ENCODE measurements around the gene FIG4. TPM values are rescaled to one million over a fixed set of nuclear protein-coding genes. Genes with fewer than 3 reads are reported as not detected.

The FIG4 gene
- total RNA-seq, 1 experiment from 2014 or later = 10.9 TPM

GRCh38 chr6:109870089-109870410 lies 179.0 kb downstream of the FIG4 start:
- CTCF ChIA-PET = no interaction called here
- BruUV-seq (replicated peaks) = no TSS peak
- POLR2A ChIA-PET (ENCODE audit: low non-redundant PET) = no interaction called here

DNA sequence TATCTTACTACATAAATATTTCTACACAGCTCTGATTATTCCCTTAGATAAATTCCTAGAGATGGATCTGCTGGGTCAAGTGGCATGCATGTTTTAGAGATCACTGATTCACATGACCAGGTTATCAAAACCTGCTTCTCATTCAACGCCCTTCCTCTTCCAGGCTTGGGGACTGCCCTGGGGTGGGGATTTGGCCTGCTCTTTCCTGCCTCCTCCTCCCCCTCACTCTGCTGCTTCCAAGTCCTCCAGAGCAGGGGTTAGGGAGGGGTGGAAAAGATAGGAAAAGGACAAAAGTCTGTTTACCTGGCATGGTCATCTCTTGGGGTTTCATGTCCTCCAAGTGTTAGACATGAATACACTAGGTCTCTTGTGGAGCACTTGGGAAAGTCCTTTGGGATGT lies 181.5 kb downstream of the FIG4 start:
- H3K27ac ChIP-seq (ENCODE audit: low read depth, low read length, poor library complexity, severe bottlenecking) = no peak overlapping the region
- no peak overlapping the region for H3K4me3 ChIP-seq (ENCODE audit: low read depth, low read length, poor library complexity, severe bottlenecking)
- intact Hi-C loops (cut with micrococcal nuclease; ENCODE audit: unreplicated experiment) = no loop called here
- no peaks in the 10 kb centered on the region for H3K27me3 ChIP-seq (replicated peaks; ENCODE audit: insufficient read depth, low read depth, low read length, poor library complexity)
- no peak for DNase-seq (ENCODE audit: low spot score)
- ChIA-PET POLR2A (ENCODE audit: low non-redundant PET) (no interaction called here), CTCF (no interaction called here)
- H3K36me3 ChIP-seq (ENCODE audit: insufficient read depth, low read length, poor library complexity, severe bottlenecking) = no peaks in the 10 kb centered on the region
- BruUV-seq (replicated peaks) = no TSS peak
- H3K4me1 ChIP-seq (ENCODE audit: insufficient read depth, low read length, poor library complexity, severe bottlenecking) = no peaks in the 10 kb centered on the region
- TF ChIP-seq, protein P1, sequence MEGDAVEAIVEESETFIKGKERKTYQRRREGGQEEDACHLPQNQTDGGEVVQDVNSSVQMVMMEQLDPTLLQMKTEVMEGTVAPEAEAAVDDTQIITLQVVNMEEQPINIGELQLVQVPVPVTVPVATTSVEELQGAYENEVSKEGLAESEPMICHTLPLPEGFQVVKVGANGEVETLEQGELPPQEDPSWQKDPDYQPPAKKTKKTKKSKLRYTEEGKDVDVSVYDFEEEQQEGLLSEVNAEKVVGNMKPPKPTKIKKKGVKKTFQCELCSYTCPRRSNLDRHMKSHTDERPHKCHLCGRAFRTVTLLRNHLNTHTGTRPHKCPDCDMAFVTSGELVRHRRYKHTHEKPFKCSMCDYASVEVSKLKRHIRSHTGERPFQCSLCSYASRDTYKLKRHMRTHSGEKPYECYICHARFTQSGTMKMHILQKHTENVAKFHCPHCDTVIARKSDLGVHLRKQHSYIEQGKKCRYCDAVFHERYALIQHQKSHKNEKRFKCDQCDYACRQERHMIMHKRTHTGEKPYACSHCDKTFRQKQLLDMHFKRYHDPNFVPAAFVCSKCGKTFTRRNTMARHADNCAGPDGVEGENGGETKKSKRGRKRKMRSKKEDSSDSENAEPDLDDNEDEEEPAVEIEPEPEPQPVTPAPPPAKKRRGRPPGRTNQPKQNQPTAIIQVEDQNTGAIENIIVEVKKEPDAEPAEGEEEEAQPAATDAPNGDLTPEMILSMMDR (conservative IDR thresholded peaks at IDR 0.05; ENCODE audit: low read depth, low read length) = no peak
- no peak for TF ChIP-seq EZH2 (IDR thresholded peaks at IDR 0.05; ENCODE audit: borderline replicate concordance, low read depth, low read length, poor library complexity, severe bottlenecking)
- no peaks in the 10 kb centered on the region for H3K9me3 ChIP-seq (ENCODE audit: low read depth, low read length, poor library complexity, severe bottlenecking)

More at GRCh38 chr6:109870089-109870410, 179.0 kb downstream of the FIG4 start:
- no peaks in the 10 kb centered on the region for H3K9me3 ChIP-seq (ENCODE audit: low read depth, low read length, poor library complexity, severe bottlenecking)
- H3K4me3 ChIP-seq (ENCODE audit: low read depth, low read length, poor library complexity, severe bottlenecking) = no peak overlapping the region
- no peak for TF ChIP-seq EZH2 (IDR thresholded peaks at IDR 0.05; ENCODE audit: borderline replicate concordance, low read depth, low read length, poor library complexity, severe bottlenecking)
- TF ChIP-seq, protein P1 (conservative IDR thresholded peaks at IDR 0.05; ENCODE audit: low read depth, low read length) = no peak
- no peak for DNase-seq (ENCODE audit: low spot score)
- intact Hi-C loops (cut with micrococcal nuclease; ENCODE audit: unreplicated experiment) = no loop called here
- no peaks in the 10 kb centered on the region for H3K36me3 ChIP-seq (ENCODE audit: insufficient read depth, low read length, poor library complexity, severe bottlenecking)
- H3K27me3 ChIP-seq (replicated peaks; ENCODE audit: insufficient read depth, low read depth, low read length, poor library complexity) = no peaks in the 10 kb centered on the region
- H3K4me1 ChIP-seq (ENCODE audit: insufficient read depth, low read length, poor library complexity, severe bottlenecking) = no peaks in the 10 kb centered on the region
- H3K27ac ChIP-seq (ENCODE audit: low read depth, low read length, poor library complexity, severe bottlenecking) = no peak overlapping the region

DNA sequence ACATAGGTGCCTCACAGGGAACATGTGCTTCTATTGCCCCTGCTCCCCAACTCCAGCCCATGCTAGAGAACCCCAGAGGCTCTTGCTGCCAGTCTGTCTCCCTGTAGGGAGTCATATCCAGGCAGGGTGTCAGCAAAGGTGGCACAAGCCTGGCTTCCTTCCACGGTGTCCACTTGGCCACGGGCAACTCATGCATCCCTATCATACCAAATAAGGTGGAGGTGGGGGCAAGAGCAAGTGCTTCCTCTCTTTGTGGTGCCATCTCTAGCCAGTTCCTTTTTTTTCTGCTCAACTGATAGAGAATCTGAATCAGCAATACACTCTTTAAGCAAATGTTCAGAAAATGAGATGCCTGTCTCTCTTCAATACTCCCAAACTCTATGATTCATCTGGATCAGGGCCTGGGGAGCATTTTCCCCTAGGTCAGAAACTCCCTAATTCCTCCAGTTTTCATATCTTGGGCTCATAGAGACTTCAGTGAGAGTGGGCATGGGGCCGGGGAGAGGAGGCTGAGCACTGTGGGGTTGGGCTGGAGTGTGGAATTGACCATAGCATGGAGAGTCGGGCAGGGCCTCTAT lies 182.0 kb downstream of the FIG4 start:
- Histone ChIP-seq H3K36me3 (ENCODE audit: insufficient read depth, low read length, poor library complexity, severe bottlenecking) (no peaks in the 10 kb centered on the region), H3K4me3 (ENCODE audit: low read depth, low read length, poor library complexity, severe bottlenecking) (no peak overlapping the region), H3K27ac (ENCODE audit: low read depth, low read length, poor library complexity, severe bottlenecking) (no peak overlapping the region), H3K4me1 (ENCODE audit: insufficient read depth, low read length, poor library complexity, severe bottlenecking) (no peaks in the 10 kb centered on the region), H3K9me3 (ENCODE audit: low read depth, low read length, poor library complexity, severe bottlenecking) (no peaks in the 10 kb centered on the region), H3K27me3 (replicated peaks; ENCODE audit: insufficient read depth, low read depth, low read length, poor library complexity) (no peaks in the 10 kb centered on the region)
- ChIA-PET CTCF (no interaction called here), POLR2A (ENCODE audit: low non-redundant PET) (no interaction called here)
- intact Hi-C loops (cut with micrococcal nuclease; ENCODE audit: unreplicated experiment) = no loop called here
- no TSS peak for BruUV-seq (replicated peaks)
- TF ChIP-seq, protein P1 (conservative IDR thresholded peaks at IDR 0.05; ENCODE audit: low read depth, low read length) = no peak
- no peak for TF ChIP-seq EZH2 (IDR thresholded peaks at IDR 0.05; ENCODE audit: borderline replicate concordance, low read depth, low read length, poor library complexity, severe bottlenecking)
- DNase-seq (ENCODE audit: low spot score) = no peak

All from A673 (cell line).